Measurements from ENCODE around the gene PSMB5. TPM values are rescaled to one million over a fixed set of nuclear protein-coding genes. Genes with fewer than 3 reads are reported as not detected.

PSMB5 gene
- total and polyA plus RNA-seq, 2 experiments from 2014 or later = 171 to 319 TPM

DNA sequence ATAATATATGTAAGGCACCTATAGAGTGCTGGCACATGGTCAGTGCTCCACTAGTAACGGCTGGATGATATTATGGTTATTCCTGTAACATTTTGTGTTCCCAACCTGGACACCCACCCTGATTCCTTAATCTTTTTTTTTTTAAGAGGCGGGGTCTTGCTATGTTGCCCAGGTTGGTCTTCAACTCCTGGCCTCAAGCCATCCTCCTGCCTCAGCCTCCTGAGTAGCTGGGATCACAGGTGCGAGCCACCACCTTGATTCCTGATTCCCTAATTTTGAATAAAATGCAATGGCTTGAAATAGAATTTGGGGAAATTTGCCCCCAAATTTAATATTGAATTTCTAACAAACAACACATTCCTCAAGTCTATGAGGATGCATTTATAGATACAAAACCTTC, 32.1 kb downstream of the PSMB5 start:
- no peaks in the 10 kb centered on the region for H3K27me3 ChIP-seq
- DNase-seq (ENCODE audit: low spot score) = no peak
- peaks cover 3% of the 10 kb centered on the region for H3K79me2 ChIP-seq
- peaks cover 18% of the 10 kb centered on the region for H3K4me1 ChIP-seq (ENCODE audit: insufficient read depth)
- no peaks in the 10 kb centered on the region for H4K20me1 ChIP-seq (ENCODE audit: insufficient read depth, poor library complexity, severe bottlenecking)
- H3K4me2 ChIP-seq = no peak overlapping the region
- WGBS (ENCODE audit: low lambda C conversion rate, missing lambda C conversion rate) = 97% methylated on average over 3 of the region's 3 CpGs
- H3K27ac ChIP-seq = no peak overlapping the region
- no peaks in the 10 kb centered on the region for H3K9me2 ChIP-seq (replicated peaks; ENCODE audit: insufficient read depth)
- no peaks in the 10 kb centered on the region for H3K36me3 ChIP-seq (replicated peaks; ENCODE audit: insufficient read depth, low read depth)
- TF ChIP-seq, protein P1, sequence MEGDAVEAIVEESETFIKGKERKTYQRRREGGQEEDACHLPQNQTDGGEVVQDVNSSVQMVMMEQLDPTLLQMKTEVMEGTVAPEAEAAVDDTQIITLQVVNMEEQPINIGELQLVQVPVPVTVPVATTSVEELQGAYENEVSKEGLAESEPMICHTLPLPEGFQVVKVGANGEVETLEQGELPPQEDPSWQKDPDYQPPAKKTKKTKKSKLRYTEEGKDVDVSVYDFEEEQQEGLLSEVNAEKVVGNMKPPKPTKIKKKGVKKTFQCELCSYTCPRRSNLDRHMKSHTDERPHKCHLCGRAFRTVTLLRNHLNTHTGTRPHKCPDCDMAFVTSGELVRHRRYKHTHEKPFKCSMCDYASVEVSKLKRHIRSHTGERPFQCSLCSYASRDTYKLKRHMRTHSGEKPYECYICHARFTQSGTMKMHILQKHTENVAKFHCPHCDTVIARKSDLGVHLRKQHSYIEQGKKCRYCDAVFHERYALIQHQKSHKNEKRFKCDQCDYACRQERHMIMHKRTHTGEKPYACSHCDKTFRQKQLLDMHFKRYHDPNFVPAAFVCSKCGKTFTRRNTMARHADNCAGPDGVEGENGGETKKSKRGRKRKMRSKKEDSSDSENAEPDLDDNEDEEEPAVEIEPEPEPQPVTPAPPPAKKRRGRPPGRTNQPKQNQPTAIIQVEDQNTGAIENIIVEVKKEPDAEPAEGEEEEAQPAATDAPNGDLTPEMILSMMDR (IDR thresholded peaks at IDR 0.05; ENCODE audit: poor library complexity) = no peak
- TF ChIP-seq EZH2phosphoT487 (IDR thresholded peaks at IDR 0.05; ENCODE audit: low read depth, severe bottlenecking, unreplicated experiment) (no peak), EZH2 (IDR thresholded peaks at IDR 0.05; ENCODE audit: borderline replicate concordance) (no peak)
- no peaks in the 10 kb centered on the region for H3K9me3 ChIP-seq (ENCODE audit: low read depth)
- no peak overlapping the region for H2AFZ ChIP-seq
- no peak overlapping the region for H3K4me3 ChIP-seq

DNA sequence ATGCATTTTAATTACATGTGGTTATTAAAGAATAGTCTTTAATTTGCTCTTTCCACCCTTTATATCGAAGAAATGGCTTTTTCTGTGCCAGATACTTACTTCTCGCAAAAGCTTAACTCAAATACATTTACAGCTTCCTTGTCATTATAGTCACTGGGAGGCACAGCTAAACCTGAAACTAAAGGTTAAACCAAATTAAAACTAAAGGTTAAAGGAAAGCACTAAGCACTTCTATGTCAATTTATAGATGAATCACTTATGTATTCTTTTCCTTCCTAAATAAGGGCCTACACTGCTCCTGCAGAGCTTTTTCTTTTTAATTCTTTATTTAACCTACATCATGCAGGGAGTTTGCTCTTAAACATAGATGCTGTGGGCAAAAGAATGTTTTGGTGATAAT, 33.8 kb downstream of the PSMB5 start:
- Histone ChIP-seq H3K36me3 (replicated peaks; ENCODE audit: insufficient read depth, low read depth) (no peaks in the 10 kb centered on the region), H4K20me1 (ENCODE audit: insufficient read depth, poor library complexity, severe bottlenecking) (no peaks in the 10 kb centered on the region), H3K4me1 (ENCODE audit: insufficient read depth) (peaks cover 12% of the 10 kb centered on the region), H3K4me3 (no peak overlapping the region), H3K9me2 (replicated peaks; ENCODE audit: insufficient read depth) (no peaks in the 10 kb centered on the region), H2AFZ (no peak overlapping the region), H3K79me2 (no peaks in the 10 kb centered on the region), H3K9me3 (ENCODE audit: low read depth) (no peaks in the 10 kb centered on the region), H3K4me2 (no peak overlapping the region), H3K27me3 (no peaks in the 10 kb centered on the region), H3K27ac (no peak overlapping the region)
- TF ChIP-seq EZH2 (IDR thresholded peaks at IDR 0.05; ENCODE audit: borderline replicate concordance) (no peak), EZH2phosphoT487 (IDR thresholded peaks at IDR 0.05; ENCODE audit: low read depth, severe bottlenecking, unreplicated experiment) (no peak)
- TF ChIP-seq, protein P1 (IDR thresholded peaks at IDR 0.05; ENCODE audit: poor library complexity) = no peak
- 82% methylated on average over 2 of the region's 2 CpGs for WGBS (ENCODE audit: low lambda C conversion rate, missing lambda C conversion rate)
- DNase-seq (ENCODE audit: low spot score) = no peak

DNA sequence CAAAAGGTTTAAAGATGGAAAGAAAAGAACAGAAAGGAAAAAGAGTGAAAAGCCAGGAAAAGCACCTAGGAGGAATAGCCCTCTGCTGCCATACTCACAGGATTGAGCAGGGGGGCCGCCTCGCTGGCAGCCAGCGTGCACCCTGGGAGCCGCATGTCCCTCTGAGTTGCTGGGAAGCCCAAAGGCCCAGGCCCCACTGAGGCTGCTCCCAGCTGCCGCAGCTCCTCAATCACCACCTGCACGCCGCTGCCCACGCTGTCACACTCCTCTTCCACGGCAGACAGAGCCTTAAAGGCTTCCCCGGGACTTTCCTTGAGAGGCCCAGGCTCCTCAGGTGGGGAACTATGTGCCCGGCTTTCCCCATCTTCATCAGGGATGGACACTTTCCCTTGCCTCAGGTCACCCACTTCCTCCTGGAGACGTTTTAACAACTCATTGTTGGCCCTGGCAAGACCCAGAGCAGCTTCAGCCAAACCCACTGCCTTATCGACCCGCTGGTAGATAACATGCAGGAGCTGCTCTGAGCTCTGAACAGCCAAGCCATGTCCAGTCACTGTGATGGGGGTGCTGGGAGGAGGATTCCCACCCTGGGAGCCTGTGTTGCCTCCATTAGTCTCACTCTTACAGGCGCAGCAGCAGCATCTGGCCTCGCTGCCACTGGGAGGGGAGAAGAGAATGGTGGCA, 36.2 kb downstream of the PSMB5 start:
- TF ChIP-seq EZH2 (IDR thresholded peaks at IDR 0.05; ENCODE audit: borderline replicate concordance) = no peak
- TF ChIP-seq EZH2phosphoT487 (IDR thresholded peaks at IDR 0.05; ENCODE audit: low read depth, severe bottlenecking, unreplicated experiment) = no peak
- TF ChIP-seq, protein P1 (IDR thresholded peaks at IDR 0.05; ENCODE audit: poor library complexity) = no peak
- WGBS (ENCODE audit: low lambda C conversion rate, missing lambda C conversion rate) = 90% methylated on average over 16 of the region's 16 CpGs

More for the DNA sequence above, 36.2 kb downstream of the PSMB5 start:
- H3K4me2 ChIP-seq = no peak overlapping the region
- H3K4me1 ChIP-seq (ENCODE audit: insufficient read depth) = peaks cover 10% of the 10 kb centered on the region
- H3K9me3 ChIP-seq (ENCODE audit: low read depth) = no peaks in the 10 kb centered on the region
- H2AFZ ChIP-seq = no peak overlapping the region
- H3K9me2 ChIP-seq (replicated peaks; ENCODE audit: insufficient read depth) = no peaks in the 10 kb centered on the region
- H4K20me1 ChIP-seq (ENCODE audit: insufficient read depth, poor library complexity, severe bottlenecking) = no peaks in the 10 kb centered on the region
- no peaks in the 10 kb centered on the region for H3K27me3 ChIP-seq
- no peak overlapping the region for H3K27ac ChIP-seq
- DNase-seq (ENCODE audit: low spot score) = no peak
- no peak overlapping the region for H3K4me3 ChIP-seq
- H3K36me3 ChIP-seq (replicated peaks; ENCODE audit: insufficient read depth, low read depth) = no peaks in the 10 kb centered on the region
- H3K79me2 ChIP-seq = no peaks in the 10 kb centered on the region

All from hepatocyte (in vitro differentiated cells).